ENCODE results near the gene COQ9.
A peak's percentile ranks its signal among the peaks of the same experiment; 100 is the strongest.

Gene COQ9

DNA sequence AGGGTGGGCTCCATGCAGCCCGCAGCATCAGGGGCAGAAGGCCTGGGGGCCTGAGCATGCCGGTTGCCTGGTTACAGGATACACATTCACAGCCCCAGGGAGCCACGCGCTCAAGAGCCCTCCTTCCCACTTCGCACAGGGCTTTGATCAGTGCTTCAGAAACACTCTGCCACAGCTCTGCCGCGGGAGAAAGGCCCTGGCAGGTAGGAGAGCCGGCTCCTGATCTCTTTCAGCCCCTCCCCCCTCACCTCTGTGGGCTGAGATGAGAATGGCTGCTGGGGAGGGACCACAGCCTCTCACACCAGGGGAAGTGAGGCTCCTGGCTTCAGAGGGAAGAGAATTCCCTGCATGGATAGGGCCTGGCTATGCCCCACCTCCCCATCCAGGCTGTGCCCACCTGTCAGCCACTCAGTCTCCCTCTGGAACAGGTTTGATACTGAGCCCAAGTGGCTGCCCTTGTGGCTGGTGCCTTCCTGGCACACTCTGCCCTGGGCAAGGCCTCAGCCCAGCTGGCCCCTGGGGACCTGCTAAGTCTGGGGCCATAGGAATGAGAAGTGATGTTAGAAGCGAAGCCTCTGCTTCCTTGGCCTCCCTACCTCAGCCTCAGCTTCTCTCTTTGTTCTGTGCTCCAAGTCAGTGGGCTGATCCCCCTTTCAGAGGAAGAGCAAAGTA is 30.4 kb downstream of the COQ9 start:
- peaks cover 21 to 27% of the 10 kb centered on the region in 2 donors for H3K36me3 ChIP-seq (ENCODE audit: control insufficient read depth in 2 of 2, insufficient read depth in 2 of 2, low read length in 2 of 2)
- no peaks in the 10 kb centered on the region for H3K27me3 ChIP-seq (ENCODE audit: control insufficient read depth in 2 of 2, insufficient read depth in 2 of 2, low read length in 2 of 2)
- H3K4me1 ChIP-seq (ENCODE audit: control insufficient read depth in 2 of 2, insufficient read depth in 2 of 2, low read length in 2 of 2), result peaks cover 30% of the 10 kb centered on the region in 2 donors
- H3K9me3 ChIP-seq (ENCODE audit: control insufficient read depth in 2 of 2, low read length in 2 of 2), result no peaks in the 10 kb centered on the region
- H3K27ac ChIP-seq (ENCODE audit: low read depth in 2 of 2, low read length in 2 of 2), result no peak overlapping the region
- no peak overlapping the region for H3K4me3 ChIP-seq (ENCODE audit: low read length in 2 of 2)
- H3K9ac ChIP-seq (ENCODE audit: low read depth in 1 of 2, low read length in 2 of 2), result no peak overlapping the region

DNA sequence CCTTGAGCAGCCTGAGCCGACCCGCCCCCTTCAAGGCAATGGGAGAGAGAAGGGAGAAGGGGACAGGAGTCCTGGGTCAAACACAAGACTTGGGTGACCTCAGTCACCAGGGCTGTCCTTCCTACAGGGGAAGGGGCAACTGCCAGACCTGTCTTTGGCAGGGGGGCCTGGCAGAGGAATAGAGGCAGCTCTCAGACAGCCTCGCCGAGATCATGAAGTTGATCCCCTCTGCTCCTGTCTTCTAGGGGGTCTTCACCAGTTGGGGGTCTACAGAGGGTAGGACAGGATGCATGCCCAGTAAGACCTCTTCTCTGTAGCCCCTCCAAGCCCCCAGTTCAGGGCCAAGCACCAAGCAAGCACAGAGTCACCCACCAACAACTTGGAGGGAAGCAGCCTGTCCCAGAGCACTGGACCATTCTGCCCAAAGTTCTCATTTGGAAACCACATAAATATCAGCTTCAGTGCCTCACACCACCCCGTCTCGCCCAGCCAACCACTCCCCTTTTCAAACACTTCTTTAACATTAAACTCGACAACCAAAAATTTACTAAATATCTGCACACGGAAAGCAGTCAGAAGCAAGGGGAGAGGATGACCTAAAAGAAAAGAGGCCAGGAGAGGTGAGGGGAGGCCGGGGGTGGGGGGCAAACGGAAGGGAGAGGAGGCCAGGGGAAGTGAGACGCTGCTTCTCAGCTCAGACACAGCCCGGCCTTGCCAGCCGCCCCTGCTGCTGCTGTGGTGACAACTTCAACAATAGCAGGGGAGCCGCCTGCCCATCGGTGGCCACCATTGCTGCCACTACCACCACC is 31.3 kb downstream of the COQ9 start:
- Histone ChIP-seq H3K27me3 (ENCODE audit: control insufficient read depth in 2 of 2, insufficient read depth in 2 of 2, low read length in 2 of 2) (no peaks in the 10 kb centered on the region), H3K9me3 (ENCODE audit: control insufficient read depth in 2 of 2, low read length in 2 of 2) (no peaks in the 10 kb centered on the region), H3K9ac (ENCODE audit: low read depth in 1 of 2, low read length in 2 of 2) (peak overlapping the region; percentile 65 to 76), H3K4me1 (ENCODE audit: control insufficient read depth in 2 of 2, insufficient read depth in 2 of 2, low read length in 2 of 2) (peaks cover 29 to 30% of the 10 kb centered on the region in 2 donors), H3K4me3 (ENCODE audit: low read length in 2 of 2) (peak overlapping the region; percentile 70 to 76), H3K36me3 (ENCODE audit: control insufficient read depth in 2 of 2, insufficient read depth in 2 of 2, low read length in 2 of 2) (peaks cover 13 to 22% of the 10 kb centered on the region in 2 donors), H3K27ac (ENCODE audit: low read depth in 2 of 2, low read length in 2 of 2) (peak overlapping the region; percentile 91 to 92)

DNA sequence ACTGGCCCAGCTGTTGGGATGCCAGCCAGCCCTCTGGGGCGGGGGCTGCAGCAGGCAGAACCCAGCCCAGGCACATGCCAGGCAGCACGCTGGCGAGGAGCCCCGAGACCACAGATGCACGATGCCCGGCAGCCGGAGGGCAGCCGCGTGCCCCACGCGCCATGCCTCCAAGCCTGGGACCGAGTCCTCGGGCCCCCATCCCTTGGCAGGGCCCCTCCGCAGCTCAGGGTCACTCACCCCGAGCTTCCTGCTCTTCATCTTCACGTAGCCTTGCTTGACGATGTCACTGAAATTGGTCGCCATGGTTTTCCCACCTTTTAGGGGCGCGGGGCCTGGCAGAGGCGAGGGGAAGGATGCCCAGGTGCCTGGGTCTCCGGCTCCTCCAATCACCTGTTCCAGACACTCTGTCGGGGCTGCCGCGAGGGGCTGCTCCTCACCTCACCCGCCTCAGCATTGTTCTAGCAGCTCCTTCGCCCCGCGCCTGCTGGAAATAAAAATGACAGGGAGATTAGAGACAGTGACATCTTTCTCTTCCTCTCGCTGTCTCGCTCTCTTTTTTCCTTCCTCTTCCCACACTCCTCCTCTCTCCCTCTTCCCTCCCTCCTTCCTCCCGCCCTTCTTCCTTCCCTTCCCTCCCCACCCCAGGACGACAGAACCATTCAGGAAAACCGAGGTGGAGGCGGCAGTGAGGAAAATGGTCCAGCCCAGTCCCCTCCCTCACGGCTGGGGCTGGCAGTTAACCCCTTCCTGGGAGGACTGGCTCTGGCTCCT is 32.1 kb downstream of the COQ9 start:
- Histone ChIP-seq H3K27me3 (ENCODE audit: control insufficient read depth in 2 of 2, insufficient read depth in 2 of 2, low read length in 2 of 2) (no peaks in the 10 kb centered on the region), H3K9me3 (ENCODE audit: control insufficient read depth in 2 of 2, low read length in 2 of 2) (no peaks in the 10 kb centered on the region), H3K36me3 (ENCODE audit: control insufficient read depth in 2 of 2, insufficient read depth in 2 of 2, low read length in 2 of 2) (peaks cover 6 to 14% of the 10 kb centered on the region in 2 donors), H3K4me1 (ENCODE audit: control insufficient read depth in 2 of 2, insufficient read depth in 2 of 2, low read length in 2 of 2) (peaks cover 30 to 32% of the 10 kb centered on the region in 2 donors), H3K27ac (ENCODE audit: low read depth in 2 of 2, low read length in 2 of 2) (peak overlapping the region; percentile 91 to 92), H3K9ac (ENCODE audit: low read depth in 1 of 2, low read length in 2 of 2) (peak overlapping the region; percentile 65 to 76), H3K4me3 (ENCODE audit: low read length in 2 of 2) (peak overlapping the region; percentile 70 to 76)

DNA sequence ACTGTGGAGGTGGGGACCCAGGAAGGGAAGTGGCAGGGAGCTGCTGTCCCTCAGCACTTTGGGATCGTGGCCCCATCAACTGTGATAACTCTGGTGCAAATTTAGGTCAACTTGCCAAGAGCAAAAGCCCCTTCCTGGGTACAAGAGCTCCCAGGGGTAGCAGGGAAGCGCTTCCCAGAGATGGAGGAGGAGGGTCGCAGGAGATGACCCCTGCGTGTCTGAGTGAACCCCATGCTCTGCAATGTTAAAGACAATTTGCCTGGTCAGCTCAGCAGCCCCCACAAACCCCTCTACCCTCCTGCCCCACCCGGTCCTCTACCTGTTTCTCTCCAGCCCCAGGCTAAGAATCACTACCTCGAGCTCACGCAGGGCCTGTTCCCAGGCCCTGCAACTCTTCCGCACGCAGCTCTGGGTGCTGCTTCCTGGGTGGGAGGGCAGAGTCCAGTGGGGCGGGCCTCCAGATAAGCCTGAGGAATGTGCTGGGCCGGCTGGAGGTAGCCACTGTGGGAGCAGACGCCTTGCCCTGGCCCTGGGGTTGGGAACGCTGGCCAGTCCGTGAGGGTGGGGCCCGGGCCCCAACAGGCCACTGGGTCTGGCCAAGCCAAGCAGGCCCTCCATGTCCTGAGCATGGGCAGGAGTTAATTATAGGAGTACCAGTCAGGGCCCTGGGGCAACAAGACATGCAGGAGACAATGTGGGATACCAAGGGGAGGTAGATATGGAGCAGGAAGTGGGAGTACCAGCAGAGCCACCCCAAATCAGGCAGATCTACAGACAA is 32.9 kb downstream of the COQ9 start:
- Histone ChIP-seq H3K9ac (ENCODE audit: low read depth in 1 of 2, low read length in 2 of 2) (peak overlapping the region; percentile 65 to 70), H3K4me3 (ENCODE audit: low read length in 2 of 2) (peak overlapping the region; percentile 70 to 76), H3K9me3 (ENCODE audit: control insufficient read depth in 2 of 2, low read length in 2 of 2) (no peaks in the 10 kb centered on the region), H3K27ac (ENCODE audit: low read depth in 2 of 2, low read length in 2 of 2) (peak overlapping the region; percentile 91 to 92), H3K27me3 (ENCODE audit: control insufficient read depth in 2 of 2, insufficient read depth in 2 of 2, low read length in 2 of 2) (no peaks in the 10 kb centered on the region), H3K4me1 (ENCODE audit: control insufficient read depth in 2 of 2, insufficient read depth in 2 of 2, low read length in 2 of 2) (peaks cover 34 to 37% of the 10 kb centered on the region in 2 donors), H3K36me3 (ENCODE audit: control insufficient read depth in 2 of 2, insufficient read depth in 2 of 2, low read length in 2 of 2) (peaks cover 2 to 7% of the 10 kb centered on the region in 2 donors)

DNA sequence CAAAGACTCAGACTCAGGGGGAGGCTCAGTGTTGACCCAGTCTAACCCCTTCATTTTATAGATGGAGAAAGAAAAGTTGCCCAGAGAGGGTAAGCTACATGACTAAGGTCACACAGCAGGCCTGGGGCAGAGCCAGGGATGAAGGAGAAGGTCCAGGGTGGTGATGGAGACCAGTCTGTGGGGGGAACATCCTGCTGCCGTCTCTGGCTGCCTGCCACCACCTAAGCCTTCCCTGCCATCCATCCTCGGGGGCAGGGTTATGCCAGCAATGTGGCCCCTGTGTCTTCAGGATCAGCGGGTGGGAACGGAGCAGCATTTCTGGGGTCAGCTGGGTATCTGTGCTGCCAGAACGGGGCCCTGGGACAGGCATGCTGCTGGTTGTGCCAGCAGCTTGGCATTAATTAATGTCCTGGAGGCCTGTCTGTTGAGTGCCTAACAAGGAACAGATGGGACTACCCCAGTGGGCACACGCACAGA is 33.5 kb downstream of the COQ9 start:
- peak overlapping the region; percentile 91 to 92 for H3K27ac ChIP-seq (ENCODE audit: low read depth in 2 of 2, low read length in 2 of 2)
- H3K27me3 ChIP-seq (ENCODE audit: control insufficient read depth in 2 of 2, insufficient read depth in 2 of 2, low read length in 2 of 2), result no peaks in the 10 kb centered on the region
- H3K9me3 ChIP-seq (ENCODE audit: control insufficient read depth in 2 of 2, low read length in 2 of 2), result no peaks in the 10 kb centered on the region
- H3K4me3 ChIP-seq (ENCODE audit: low read length in 2 of 2), result peak overlapping the region in 1 of 2 donors; percentile 26
- H3K36me3 ChIP-seq (ENCODE audit: control insufficient read depth in 2 of 2, insufficient read depth in 2 of 2, low read length in 2 of 2), result peaks cover 2 to 5% of the 10 kb centered on the region in 2 donors
- H3K4me1 ChIP-seq (ENCODE audit: control insufficient read depth in 2 of 2, insufficient read depth in 2 of 2, low read length in 2 of 2), result peaks cover 39 to 44% of the 10 kb centered on the region in 2 donors
- peak overlapping the region; percentile 14 to 70 for H3K9ac ChIP-seq (ENCODE audit: low read depth in 1 of 2, low read length in 2 of 2)

DNA sequence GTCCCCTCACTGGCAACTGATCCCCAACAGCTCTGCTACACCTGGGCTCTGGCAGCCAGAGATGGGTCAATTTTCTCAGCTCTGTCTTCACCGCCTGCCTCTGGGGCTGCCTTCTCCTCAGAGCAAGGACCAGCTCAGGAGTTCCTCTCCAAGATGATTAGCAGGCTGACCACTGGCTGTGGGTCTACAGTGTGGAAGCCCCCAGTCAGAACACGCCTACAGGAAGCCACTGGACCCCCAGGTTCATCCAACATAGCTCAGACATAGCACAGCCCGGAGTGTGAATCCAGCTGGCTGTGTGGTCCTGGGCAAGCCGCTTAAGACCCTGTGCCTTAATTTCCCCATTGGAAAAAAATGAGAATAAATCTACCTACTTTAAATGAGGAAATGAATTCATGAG is 34.1 kb downstream of the COQ9 start:
- Histone ChIP-seq H3K9ac (ENCODE audit: low read depth in 1 of 2, low read length in 2 of 2) (no peak overlapping the region), H3K4me1 (ENCODE audit: control insufficient read depth in 2 of 2, insufficient read depth in 2 of 2, low read length in 2 of 2) (peaks cover 36 to 45% of the 10 kb centered on the region in 2 donors), H3K9me3 (ENCODE audit: control insufficient read depth in 2 of 2, low read length in 2 of 2) (no peaks in the 10 kb centered on the region), H3K27me3 (ENCODE audit: control insufficient read depth in 2 of 2, insufficient read depth in 2 of 2, low read length in 2 of 2) (no peaks in the 10 kb centered on the region), H3K36me3 (ENCODE audit: control insufficient read depth in 2 of 2, insufficient read depth in 2 of 2, low read length in 2 of 2) (peaks cover 0 to 5% of the 10 kb centered on the region in 2 donors), H3K4me3 (ENCODE audit: low read length in 2 of 2) (no peak overlapping the region), H3K27ac (ENCODE audit: low read depth in 2 of 2, low read length in 2 of 2) (peak overlapping the region in 1 of 2 donors; percentile 91)

DNA sequence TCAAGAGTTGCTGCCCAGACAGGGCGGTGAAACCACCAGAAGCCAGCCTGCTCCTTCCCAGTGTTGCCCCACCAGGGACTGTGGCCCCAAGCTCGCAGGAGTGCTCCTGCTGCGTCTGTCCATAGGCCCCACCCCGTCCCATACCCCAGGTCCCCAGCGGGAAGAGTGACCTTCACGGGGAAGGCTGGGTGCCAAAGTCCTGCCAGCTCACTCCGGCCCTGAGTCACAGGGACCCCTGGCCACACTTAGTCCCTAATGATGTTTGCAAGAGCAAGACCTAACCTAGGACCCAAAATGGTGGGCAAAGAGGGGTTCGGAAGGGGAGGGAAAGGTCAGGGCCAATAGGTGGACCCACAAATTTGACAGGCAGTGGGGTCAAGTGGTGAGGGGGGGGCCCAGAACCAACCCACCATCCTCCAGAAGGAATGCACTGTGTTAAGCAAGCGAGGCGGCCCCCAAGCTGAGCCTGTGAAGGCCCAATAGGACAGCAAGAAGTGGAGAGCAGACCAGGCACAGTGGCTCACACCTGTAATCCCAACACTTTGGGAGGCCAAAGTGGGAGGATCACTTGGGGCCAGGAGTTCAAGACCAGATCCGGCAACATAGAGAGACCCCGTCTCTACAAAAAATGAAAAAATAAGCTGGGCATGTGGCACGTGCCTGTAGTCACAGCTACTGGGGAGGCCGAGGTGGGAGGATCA is 35.7 kb downstream of the COQ9 start:
- no peak overlapping the region for H3K9ac ChIP-seq (ENCODE audit: low read depth in 1 of 2, low read length in 2 of 2)
- no peak overlapping the region for H3K27ac ChIP-seq (ENCODE audit: low read depth in 2 of 2, low read length in 2 of 2)
- H3K9me3 ChIP-seq (ENCODE audit: control insufficient read depth in 2 of 2, low read length in 2 of 2), result no peaks in the 10 kb centered on the region
- no peaks in the 10 kb centered on the region for H3K27me3 ChIP-seq (ENCODE audit: control insufficient read depth in 2 of 2, insufficient read depth in 2 of 2, low read length in 2 of 2)
- H3K4me1 ChIP-seq (ENCODE audit: control insufficient read depth in 2 of 2, insufficient read depth in 2 of 2, low read length in 2 of 2), result peaks cover 32 to 48% of the 10 kb centered on the region in 2 donors
- no peaks in the 10 kb centered on the region for H3K36me3 ChIP-seq (ENCODE audit: control insufficient read depth in 2 of 2, insufficient read depth in 2 of 2, low read length in 2 of 2)
- H3K4me3 ChIP-seq (ENCODE audit: low read length in 2 of 2), result no peak overlapping the region

DNA sequence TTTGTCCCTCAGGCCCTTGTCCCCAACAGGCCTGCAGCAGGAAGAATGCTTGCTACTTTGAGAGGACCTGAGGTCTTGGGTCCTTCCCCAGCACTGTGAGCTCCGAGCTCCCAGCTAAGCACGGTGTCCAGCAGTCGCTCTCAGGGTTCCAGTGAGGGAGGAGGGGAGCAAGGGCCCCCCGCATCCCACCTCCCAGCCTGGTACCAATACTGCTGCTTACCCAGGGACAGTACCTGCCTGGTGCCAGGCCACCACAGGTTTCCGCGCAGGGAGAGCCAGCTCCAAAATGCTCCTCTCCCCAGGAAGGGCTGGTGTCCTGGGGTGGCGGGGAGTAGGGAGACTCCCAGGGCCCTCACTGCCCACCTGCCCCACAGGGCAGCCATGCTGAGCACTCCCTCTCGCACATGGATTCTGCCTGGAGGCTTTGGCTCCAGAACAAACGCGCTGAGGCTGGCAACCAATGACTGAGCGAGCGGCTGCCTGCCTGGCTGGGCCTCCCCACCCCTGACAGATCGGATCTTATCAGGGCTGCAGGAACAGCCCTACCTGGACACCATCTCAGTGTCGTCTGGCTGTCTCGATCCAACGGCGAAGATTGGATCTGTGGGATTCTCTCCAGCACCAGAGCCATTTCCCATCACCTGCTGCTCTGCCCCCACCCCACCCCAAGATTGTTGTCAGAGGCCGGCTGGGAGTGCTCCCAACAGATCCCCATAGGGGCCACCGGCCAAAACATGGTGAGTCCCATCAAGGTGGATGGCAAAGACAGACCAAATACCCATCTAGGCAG is 36.6 kb downstream of the COQ9 start:
- Histone ChIP-seq H3K36me3 (ENCODE audit: control insufficient read depth in 2 of 2, insufficient read depth in 2 of 2, low read length in 2 of 2) (no peaks in the 10 kb centered on the region), H3K4me3 (ENCODE audit: low read length in 2 of 2) (no peak overlapping the region), H3K9ac (ENCODE audit: low read depth in 1 of 2, low read length in 2 of 2) (no peak overlapping the region), H3K27me3 (ENCODE audit: control insufficient read depth in 2 of 2, insufficient read depth in 2 of 2, low read length in 2 of 2) (no peaks in the 10 kb centered on the region), H3K27ac (ENCODE audit: low read depth in 2 of 2, low read length in 2 of 2) (no peak overlapping the region), H3K9me3 (ENCODE audit: control insufficient read depth in 2 of 2, low read length in 2 of 2) (no peaks in the 10 kb centered on the region), H3K4me1 (ENCODE audit: control insufficient read depth in 2 of 2, insufficient read depth in 2 of 2, low read length in 2 of 2) (peaks cover 27 to 39% of the 10 kb centered on the region in 2 donors)

All from mucosa of rectum (tissue), 2 donors.